Measurements from ENCODE around the gene C1orf105. TPM values are rescaled to one million over a fixed set of nuclear protein-coding genes. Genes with fewer than 3 reads are reported as not detected.

Gene C1orf105
- total and polyA plus RNA-seq, 2 experiments from 2014 or later = not detected

DNA sequence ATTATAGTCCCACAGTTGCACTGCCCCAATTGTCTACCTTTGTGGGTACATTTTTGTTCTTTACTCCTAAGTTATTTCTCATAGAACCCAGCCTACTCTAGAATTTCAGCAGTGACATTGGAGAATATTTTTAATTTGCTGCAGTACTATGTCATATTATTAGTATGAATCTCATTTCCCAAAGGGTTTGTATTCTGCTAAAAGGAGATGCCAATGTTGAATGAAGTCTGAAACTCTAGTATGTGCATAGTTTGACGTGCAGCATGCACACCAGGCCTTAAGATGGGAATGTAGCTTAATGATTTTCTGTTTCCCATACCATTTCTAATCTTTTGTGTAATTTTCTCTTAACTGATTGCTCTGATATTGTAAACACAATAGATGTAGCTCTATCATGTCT, 10.5 kb upstream of the C1orf105 start (continued):
- TF ChIP-seq, protein P1, sequence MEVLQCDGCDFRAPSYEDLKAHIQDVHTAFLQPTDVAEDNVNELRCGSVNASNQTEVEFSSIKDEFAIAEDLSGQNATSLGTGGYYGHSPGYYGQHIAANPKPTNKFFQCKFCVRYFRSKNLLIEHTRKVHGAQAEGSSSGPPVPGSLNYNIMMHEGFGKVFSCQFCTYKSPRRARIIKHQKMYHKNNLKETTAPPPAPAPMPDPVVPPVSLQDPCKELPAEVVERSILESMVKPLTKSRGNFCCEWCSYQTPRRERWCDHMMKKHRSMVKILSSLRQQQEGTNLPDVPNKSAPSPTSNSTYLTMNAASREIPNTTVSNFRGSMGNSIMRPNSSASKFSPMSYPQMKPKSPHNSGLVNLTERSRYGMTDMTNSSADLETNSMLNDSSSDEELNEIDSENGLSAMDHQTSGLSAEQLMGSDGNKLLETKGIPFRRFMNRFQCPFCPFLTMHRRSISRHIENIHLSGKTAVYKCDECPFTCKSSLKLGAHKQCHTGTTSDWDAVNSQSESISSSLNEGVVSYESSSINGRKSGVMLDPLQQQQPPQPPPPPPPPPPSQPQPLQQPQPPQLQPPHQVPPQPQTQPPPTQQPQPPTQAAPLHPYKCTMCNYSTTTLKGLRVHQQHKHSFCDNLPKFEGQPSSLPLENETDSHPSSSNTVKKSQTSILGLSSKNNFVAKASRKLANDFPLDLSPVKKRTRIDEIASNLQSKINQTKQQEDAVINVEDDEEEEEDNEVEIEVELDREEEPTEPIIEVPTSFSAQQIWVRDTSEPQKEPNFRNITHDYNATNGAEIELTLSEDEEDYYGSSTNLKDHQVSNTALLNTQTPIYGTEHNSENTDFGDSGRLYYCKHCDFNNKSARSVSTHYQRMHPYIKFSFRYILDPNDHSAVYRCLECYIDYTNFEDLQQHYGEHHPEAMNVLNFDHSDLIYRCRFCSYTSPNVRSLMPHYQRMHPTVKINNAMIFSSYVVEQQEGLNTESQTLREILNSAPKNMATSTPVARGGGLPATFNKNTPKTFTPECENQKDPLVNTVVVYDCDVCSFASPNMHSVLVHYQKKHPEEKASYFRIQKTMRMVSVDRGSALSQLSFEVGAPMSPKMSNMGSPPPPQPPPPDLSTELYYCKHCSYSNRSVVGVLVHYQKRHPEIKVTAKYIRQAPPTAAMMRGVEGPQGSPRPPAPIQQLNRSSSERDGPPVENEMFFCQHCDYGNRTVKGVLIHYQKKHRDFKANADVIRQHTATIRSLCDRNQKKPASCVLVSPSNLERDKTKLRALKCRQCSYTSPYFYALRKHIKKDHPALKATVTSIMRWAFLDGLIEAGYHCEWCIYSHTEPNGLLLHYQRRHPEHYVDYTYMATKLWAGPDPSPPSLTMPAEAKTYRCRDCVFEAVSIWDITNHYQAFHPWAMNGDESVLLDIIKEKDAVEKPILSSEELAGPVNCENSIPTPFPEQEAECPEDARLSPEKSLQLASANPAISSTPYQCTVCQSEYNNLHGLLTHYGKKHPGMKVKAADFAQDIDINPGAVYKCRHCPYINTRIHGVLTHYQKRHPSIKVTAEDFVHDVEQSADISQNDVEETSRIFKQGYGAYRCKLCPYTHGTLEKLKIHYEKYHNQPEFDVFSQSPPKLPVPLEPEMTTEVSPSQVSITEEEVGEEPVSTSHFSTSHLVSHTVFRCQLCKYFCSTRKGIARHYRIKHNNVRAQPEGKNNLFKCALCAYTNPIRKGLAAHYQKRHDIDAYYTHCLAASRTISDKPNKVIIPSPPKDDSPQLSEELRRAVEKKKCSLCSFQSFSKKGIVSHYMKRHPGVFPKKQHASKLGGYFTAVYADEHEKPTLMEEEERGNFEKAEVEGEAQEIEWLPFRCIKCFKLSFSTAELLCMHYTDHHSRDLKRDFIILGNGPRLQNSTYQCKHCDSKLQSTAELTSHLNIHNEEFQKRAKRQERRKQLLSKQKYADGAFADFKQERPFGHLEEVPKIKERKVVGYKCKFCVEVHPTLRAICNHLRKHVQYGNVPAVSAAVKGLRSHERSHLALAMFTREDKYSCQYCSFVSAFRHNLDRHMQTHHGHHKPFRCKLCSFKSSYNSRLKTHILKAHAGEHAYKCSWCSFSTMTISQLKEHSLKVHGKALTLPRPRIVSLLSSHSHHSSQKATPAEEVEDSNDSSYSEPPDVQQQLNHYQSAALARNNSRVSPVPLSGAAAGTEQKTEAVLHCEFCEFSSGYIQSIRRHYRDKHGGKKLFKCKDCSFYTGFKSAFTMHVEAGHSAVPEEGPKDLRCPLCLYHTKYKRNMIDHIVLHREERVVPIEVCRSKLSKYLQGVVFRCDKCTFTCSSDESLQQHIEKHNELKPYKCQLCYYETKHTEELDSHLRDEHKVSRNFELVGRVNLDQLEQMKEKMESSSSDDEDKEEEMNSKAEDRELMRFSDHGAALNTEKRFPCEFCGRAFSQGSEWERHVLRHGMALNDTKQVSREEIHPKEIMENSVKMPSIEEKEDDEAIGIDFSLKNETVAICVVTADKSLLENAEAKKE (CRISPR knock-in tag; IDR thresholded peaks at IDR 0.05) = no peak
- no peak for TF ChIP-seq POLR2AphosphoS5 (IDR thresholded peaks at IDR 0.05; ENCODE audit: low read depth)
- TF ChIP-seq NANOG (IDR thresholded peaks at IDR 0.05; ENCODE audit: borderline replicate concordance) = no peak
- TF ChIP-seq CREB1 (CRISPR knock-in tag; IDR thresholded peaks at IDR 0.05; ENCODE audit: low read depth) = no peak
- TF ChIP-seq ZNF114 (CRISPR knock-in tag; IDR thresholded peaks at IDR 0.05) = no peak
- TF ChIP-seq STAT1 (IDR thresholded peaks at IDR 0.05; ENCODE audit: unreplicated experiment) = no peak
- TF ChIP-seq ETS1 (IDR thresholded peaks at IDR 0.05) = no peak

DNA sequence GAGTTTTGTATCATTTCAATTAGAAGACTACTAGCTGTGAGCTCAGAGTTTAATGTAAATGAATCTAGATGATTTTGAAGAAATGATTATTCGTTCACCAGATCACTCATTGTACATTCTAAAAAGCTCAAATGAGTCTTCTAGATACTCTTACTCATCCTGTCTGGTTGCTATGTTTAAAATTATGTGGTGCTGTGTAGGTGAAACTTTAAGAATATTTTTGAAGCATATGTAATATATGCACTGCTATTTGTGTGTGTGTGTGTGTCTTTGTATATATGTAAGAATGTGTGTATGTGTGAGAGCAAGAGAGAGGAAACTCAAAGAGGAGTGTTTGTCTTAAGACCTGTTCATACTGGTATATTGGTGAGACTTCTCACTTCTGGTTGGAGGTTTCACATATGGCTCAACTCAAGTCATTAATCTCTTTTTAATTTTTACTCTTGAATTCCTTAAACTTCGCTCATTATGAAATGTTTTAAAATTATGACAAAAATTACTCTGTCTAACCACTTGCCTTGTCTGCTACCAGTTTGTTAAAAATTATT, 8.6 kb upstream of the C1orf105 start:
- Mint-ChIP-seq H3K4me3 (no peak overlapping the region), H3K4me1 (peaks cover 7% of the 10 kb centered on the region)
- no peak for ATAC-seq
- TF ChIP-seq EZH2 (IDR thresholded peaks at IDR 0.05; ENCODE audit: low read depth, unreplicated experiment) (no peak), STAT1 (IDR thresholded peaks at IDR 0.05; ENCODE audit: unreplicated experiment) (no peak), JUNB (IDR thresholded peaks at IDR 0.05; ENCODE audit: unreplicated experiment) (no peak), ZNF114 (CRISPR knock-in tag; IDR thresholded peaks at IDR 0.05) (no peak), ZNF331 (CRISPR knock-in tag; IDR thresholded peaks at IDR 0.05; ENCODE audit: low read depth) (no peak)

More for the DNA sequence above, 8.6 kb upstream of the C1orf105 start:
- Mint-ChIP-seq H3K27ac (no peak overlapping the region), H3K36me3 (ENCODE audit: low read depth) (no peaks in the 10 kb centered on the region), H3K27me3 (ENCODE audit: insufficient read depth, low read depth, poor library complexity) (no peaks in the 10 kb centered on the region), H3K9me3 (no peaks in the 10 kb centered on the region)
- H2AFZ ChIP-seq = no peak overlapping the region
- no peaks in the 10 kb centered on the region; the same call in 1 of the 2 replicates for H3K4me1 ChIP-seq (ENCODE audit: insufficient read depth)
- no peaks in the 10 kb centered on the region for H3K36me3 ChIP-seq (ENCODE audit: insufficient read depth)
- H3K9me2 ChIP-seq (ENCODE audit: insufficient read depth) = no peaks in the 10 kb centered on the region
- H3F3A ChIP-seq (replicated peaks; ENCODE audit: low read depth) = no peaks in the 10 kb centered on the region
- DNase-seq (ENCODE audit: low spot score) = no peak
- H3K4me3 ChIP-seq = no peak overlapping the region
- H3K27me3 ChIP-seq (ENCODE audit: insufficient read depth) = no peaks in the 10 kb centered on the region
- H3K79me2 ChIP-seq (replicated peaks; ENCODE audit: insufficient read depth) = no peaks in the 10 kb centered on the region
- H4K20me1 ChIP-seq (replicated peaks; ENCODE audit: insufficient read depth) = no peaks in the 10 kb centered on the region
- H3K4me2 ChIP-seq = no peak overlapping the region
- no peak overlapping the region for H3K27ac ChIP-seq (ENCODE audit: low read depth)
